ENCODE results near the gene RAMACL.

Gene RAMACL

DNA sequence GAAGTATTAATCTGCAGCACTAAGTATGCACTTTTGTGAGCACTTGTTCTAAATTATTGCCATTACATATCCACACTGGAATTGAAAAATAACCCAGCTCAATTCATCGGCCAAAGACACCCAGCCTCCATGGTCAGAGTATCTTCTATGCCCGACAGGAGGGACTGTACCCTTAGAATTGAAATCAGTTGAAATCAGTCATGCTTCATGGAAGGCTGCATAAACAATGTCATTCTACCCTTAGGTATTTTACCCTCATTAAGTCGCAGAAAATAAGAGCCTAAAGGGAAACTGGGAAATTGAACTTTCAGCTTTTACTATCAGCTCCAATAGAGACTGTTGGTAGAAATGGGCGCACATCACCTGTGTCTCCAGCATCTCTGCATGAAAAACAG, 2.9 kb upstream of the RAMACL start:
- no peak overlapping the region for H3K27ac ChIP-seq

DNA sequence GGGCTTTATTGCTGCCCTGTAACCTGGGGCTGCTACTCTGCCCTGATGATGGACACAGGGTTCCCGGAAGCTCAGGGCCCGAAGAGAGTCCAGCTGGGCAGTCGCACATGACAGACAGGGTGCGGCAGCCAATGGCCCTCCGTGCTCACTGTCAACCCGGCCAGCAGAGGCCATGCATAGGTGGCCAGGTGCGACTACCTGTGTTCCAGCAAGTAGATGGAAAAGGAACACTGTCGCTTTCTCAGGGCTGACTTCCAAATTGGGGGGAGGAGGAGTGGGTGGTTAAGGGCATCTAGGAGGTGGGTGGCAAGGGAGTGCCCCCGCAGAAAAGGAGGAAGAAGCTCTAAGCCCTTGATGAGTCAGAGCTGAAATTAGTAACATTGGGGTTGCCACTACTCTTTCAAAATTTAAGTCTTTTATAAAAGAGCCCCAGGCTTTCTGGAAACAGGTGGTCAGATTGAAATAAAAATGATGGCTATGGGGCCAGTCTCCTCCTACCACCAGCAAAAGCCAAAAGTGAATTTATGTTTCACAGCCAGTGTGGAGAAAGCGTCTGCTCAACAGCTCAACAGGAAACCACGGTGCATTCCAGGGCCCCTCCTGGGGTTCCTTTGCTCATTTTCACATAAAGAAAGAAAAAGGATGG, 2.3 kb upstream of the RAMACL start:
- TF ChIP-seq, protein P1, sequence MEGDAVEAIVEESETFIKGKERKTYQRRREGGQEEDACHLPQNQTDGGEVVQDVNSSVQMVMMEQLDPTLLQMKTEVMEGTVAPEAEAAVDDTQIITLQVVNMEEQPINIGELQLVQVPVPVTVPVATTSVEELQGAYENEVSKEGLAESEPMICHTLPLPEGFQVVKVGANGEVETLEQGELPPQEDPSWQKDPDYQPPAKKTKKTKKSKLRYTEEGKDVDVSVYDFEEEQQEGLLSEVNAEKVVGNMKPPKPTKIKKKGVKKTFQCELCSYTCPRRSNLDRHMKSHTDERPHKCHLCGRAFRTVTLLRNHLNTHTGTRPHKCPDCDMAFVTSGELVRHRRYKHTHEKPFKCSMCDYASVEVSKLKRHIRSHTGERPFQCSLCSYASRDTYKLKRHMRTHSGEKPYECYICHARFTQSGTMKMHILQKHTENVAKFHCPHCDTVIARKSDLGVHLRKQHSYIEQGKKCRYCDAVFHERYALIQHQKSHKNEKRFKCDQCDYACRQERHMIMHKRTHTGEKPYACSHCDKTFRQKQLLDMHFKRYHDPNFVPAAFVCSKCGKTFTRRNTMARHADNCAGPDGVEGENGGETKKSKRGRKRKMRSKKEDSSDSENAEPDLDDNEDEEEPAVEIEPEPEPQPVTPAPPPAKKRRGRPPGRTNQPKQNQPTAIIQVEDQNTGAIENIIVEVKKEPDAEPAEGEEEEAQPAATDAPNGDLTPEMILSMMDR (IDR thresholded peaks at IDR 0.05) = no peak
- no peak overlapping the region for H3K27ac ChIP-seq
- no peak overlapping the region for H3K4me3 ChIP-seq
- DNase-seq (ENCODE audit: low spot score) = no peak

More for the DNA sequence above, 2.9 kb upstream of the RAMACL start:
- H3K4me3 ChIP-seq = no peak overlapping the region
- DNase-seq (ENCODE audit: low spot score) = no peak
- TF ChIP-seq, protein P1 (IDR thresholded peaks at IDR 0.05) = no peak

- TF ChIP-seq, protein P1 (IDR thresholded peaks at IDR 0.05) = no peak
- no peak for DNase-seq (ENCODE audit: low spot score)
- no peak overlapping the region for H3K4me3 ChIP-seq
- H3K27ac ChIP-seq = no peak overlapping the region
Measured at GRCh38 chr6:166587631-166588413, 1.3 kb upstream of the RAMACL start.

DNA sequence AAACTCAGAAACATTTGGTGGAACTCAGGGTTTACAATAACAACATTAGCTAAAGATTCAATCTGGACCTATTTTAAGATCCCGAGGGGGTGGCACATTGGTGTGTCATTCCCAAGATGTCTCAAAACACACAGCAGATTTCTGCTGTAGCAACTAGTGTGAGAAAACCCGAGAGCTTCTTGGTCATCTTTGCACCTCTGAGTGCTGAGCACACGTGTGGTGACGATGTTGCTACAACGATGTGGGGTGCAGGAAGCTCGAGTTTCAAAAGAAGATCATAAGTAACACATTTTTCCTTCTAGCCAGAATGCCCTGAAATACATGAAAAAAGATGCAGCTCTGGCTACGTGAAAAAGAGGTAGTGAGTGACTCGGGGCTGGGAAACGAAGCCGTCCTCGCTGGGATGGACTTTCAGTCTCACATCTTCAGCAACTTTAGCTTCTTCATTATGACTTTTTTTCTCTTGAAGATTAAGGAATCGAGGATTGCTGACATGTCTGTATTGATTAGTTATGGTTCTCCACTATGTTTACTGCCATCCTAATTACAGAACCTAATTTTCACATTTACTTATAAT, 1.5 kb downstream of the RAMACL start:
- no peak overlapping the region for H3K4me3 ChIP-seq
- TF ChIP-seq, protein P1 (IDR thresholded peaks at IDR 0.05) = no peak
- H3K27ac ChIP-seq = no peak overlapping the region
- DNase-seq (ENCODE audit: low spot score) = no peak

DNA sequence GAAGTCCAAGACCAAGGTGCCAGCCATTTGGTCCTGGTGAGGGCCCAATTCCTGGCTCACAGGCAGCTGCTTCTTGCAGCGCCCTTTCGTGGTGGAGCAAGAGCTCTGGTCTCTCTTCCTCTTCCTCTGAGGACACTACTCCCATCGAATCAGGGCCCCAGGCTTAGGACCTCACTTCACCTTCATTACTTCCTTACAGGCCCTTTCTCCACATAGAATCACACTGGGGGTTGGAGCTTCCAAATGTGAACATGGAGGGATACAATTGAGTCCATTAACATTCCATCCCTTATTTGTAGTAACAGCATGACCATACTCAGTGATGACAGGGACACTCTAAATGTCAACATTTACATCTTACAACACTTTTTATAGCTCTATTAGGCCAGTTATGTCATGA, 2.3 kb downstream of the RAMACL start:
- no peak overlapping the region for H3K4me3 ChIP-seq
- TF ChIP-seq, protein P1 (IDR thresholded peaks at IDR 0.05) = no peak
- no peak overlapping the region for H3K27ac ChIP-seq
- DNase-seq (ENCODE audit: low spot score) = no peak

GRCh38 chr6:166583230-166583965, 3.1 kb downstream of the RAMACL start:
- TF ChIP-seq, protein P1 (IDR thresholded peaks at IDR 0.05) = no peak
- no peak for DNase-seq (ENCODE audit: low spot score)
- no peak overlapping the region for H3K27ac ChIP-seq
- H3K4me3 ChIP-seq = no peak overlapping the region

All from coronary artery (tissue), 2 donors.